SU-DHL-6 (cell line): Measurements from ENCODE around the gene ZFAND3.

Source experiments
- EZH2phosphoT487 ChIP-seq: fragments of 200-600 bp; sonication (generic), shearing (Covaris generic); conservative IDR thresholded peaks from 2 replicates; pipeline ENCODE4 v1.6.1; 2018; ENCODE audit warnings: mild to moderate bottlenecking, antibody characterized with exemption, low read length, moderate library complexity, mixed read lengths
- TF ChIP-seq, protein P1 (sequence below): fragments of 200-600 bp; sonication (generic); IDR thresholded peaks from one replicate; pipeline ENCODE4 v1.5.1; 2017; ENCODE audit warnings: antibody characterized with exemption, mild to moderate bottlenecking, low read length, moderate library complexity; ENCODE audit not compliant: insufficient read depth, poor library complexity, severe bottlenecking

DNA sequence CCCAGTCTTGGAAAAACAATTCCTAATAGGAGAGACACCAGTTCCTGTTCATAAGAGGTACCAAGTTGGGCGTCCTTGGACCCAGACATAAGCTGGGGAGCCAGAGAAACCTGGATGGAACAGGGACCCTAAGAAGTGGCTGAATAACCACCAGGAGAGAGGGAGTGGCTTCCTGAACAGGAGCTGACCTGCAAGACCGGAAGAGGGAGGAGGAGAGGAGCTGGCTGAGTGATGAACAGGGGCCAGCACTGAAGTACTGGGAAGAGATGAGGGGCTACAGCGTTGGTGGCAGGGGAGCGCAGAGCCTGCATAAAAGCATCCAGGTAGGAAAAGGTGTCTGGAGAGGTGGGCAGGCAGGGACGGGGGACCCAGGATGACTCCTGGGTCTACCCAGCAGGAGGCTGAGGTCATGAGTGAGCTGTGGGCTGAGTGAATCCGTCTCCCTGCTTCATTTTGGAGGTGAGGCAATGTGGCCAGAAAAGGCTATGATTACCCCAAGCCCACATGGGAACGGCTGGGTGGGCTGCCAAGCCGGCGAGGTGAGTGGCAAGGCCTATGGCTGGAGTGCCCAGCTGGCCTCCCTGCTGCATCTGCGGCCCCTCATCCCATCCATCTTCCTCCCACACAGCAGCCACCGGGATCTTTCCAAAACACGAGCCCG lies 34.4 kb upstream of the ZFAND3 start:
- TF ChIP-seq, protein P1, sequence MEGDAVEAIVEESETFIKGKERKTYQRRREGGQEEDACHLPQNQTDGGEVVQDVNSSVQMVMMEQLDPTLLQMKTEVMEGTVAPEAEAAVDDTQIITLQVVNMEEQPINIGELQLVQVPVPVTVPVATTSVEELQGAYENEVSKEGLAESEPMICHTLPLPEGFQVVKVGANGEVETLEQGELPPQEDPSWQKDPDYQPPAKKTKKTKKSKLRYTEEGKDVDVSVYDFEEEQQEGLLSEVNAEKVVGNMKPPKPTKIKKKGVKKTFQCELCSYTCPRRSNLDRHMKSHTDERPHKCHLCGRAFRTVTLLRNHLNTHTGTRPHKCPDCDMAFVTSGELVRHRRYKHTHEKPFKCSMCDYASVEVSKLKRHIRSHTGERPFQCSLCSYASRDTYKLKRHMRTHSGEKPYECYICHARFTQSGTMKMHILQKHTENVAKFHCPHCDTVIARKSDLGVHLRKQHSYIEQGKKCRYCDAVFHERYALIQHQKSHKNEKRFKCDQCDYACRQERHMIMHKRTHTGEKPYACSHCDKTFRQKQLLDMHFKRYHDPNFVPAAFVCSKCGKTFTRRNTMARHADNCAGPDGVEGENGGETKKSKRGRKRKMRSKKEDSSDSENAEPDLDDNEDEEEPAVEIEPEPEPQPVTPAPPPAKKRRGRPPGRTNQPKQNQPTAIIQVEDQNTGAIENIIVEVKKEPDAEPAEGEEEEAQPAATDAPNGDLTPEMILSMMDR: no peak
- TF ChIP-seq EZH2phosphoT487: no peak
